IPS-15b (cell line): ENCODE measurements around the gene MYH10.

Experiments used
- H3K27me3 ChIP-seq: one replicate; pipeline ENCODE4 v1.6.1; 2013; ENCODE audit warnings: low read length; ENCODE audit not compliant: control insufficient read depth, insufficient read depth
- H3K36me3 ChIP-seq: one replicate; pipeline ENCODE4 v1.6.1; 2013; ENCODE audit warnings: low read length; ENCODE audit not compliant: control insufficient read depth, insufficient read depth
- H3K4me1 ChIP-seq: one replicate; pipeline ENCODE4 v1.6.1; 2013; ENCODE audit warnings: mild to moderate bottlenecking, low read length; ENCODE audit not compliant: control insufficient read depth, insufficient read depth
- H3K4me3 ChIP-seq: one replicate; pipeline ENCODE4 v1.5.1; 2013; ENCODE audit warnings: low read depth, low read length
- H3K9ac ChIP-seq: one replicate; pipeline ENCODE4 v1.6.1; 2013; ENCODE audit warnings: low read depth, mild to moderate bottlenecking, low read length
- H3K9me3 ChIP-seq: one replicate; pipeline ENCODE4 v1.6.1; 2013; ENCODE audit warnings: mild to moderate bottlenecking, low read length; ENCODE audit not compliant: control insufficient read depth, insufficient read depth

Gene MYH10

DNA sequence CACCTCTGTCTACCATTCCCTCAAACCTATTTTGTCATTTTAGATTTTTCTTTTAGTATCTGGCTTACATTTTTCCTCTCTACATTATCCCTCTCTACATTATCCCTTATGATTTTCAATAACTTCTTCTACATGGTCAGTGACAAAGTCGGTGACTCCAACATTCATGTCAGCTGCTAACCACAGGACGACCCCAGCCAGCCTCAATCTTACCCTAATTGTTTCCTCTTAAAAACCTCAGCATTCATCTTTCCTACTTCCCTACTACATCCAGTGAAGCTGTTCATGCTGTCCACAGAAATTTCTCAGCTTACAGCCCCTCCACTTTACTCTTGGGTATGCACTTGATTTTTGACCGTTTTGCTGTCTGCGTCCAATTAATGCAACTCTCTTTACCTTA, 8.3 kb downstream of the MYH10 start:
- Histone ChIP-seq H3K9ac (no peak overlapping the region), H3K9me3 (no peaks in the 10 kb centered on the region), H3K27me3 (no peaks in the 10 kb centered on the region), H3K4me3 (no peak overlapping the region), H3K4me1 (peaks cover 1% of the 10 kb centered on the region), H3K36me3 (no peaks in the 10 kb centered on the region)

DNA sequence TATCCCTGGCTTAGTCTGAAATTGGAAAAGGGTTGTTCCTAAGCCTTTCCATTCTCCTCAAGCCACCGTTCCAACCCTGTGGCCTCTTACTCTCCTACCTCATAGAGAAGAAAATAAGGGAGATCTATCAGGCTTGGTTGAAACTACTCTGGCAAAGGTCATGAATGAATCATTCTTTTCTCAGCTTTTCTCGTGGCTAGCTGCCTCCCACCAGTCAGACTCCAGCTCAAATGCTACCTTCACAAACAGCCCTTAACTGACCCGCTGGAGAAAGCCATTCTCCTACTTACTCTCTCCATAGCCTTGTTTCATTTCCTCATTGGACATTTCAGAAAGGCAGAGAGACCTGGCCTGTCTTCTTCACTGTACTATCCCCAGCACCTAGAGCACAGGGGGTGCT, 8.9 kb downstream of the MYH10 start:
- no peaks in the 10 kb centered on the region for H3K4me1 ChIP-seq
- no peaks in the 10 kb centered on the region for H3K36me3 ChIP-seq
- H3K27me3 ChIP-seq: no peaks in the 10 kb centered on the region
- H3K4me3 ChIP-seq: no peak overlapping the region
- no peak overlapping the region for H3K9ac ChIP-seq
- no peaks in the 10 kb centered on the region for H3K9me3 ChIP-seq

DNA sequence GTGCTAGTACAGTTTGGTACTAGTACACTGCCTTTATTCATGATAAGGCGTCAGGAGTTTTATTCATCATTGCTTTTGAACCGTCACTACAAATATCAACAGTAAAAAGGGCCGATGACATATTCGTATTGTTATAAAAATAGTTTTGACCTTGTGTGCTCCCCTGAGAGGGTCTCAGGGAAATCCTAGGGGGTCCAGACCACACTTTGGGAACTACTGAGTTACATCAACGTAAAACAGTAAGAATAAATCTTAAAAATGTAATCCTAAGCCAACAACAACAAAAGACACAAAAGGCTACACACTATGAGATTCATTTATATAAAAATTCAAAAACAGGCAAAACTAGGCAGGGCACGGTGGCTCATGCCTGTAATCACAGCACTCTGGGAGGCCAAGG, 11.2 kb downstream of the MYH10 start:
- H3K9me3 ChIP-seq: no peaks in the 10 kb centered on the region
- no peaks in the 10 kb centered on the region for H3K4me1 ChIP-seq
- no peak overlapping the region for H3K4me3 ChIP-seq
- H3K36me3 ChIP-seq: no peaks in the 10 kb centered on the region
- no peak overlapping the region for H3K9ac ChIP-seq
- no peaks in the 10 kb centered on the region for H3K27me3 ChIP-seq

DNA sequence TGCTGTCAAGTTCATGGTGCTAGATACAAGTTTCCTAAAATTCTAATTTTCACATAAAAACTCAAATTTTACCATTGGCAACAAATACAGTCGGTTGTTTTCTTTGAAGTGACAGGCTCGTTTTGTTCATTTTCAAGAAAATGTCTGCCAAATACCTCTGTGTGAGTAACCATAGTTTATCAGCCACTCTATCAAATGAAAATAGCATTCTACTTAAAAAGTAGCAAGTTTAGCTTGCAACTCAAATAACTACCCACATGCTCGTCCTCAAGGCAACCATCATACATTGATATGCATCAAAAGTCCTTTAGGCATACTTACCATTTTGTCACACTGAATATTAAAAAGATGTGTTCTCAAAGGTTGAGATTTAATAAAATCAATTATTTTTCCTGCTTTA, 11.7 kb downstream of the MYH10 start:
- Histone ChIP-seq H3K27me3 (no peaks in the 10 kb centered on the region), H3K4me3 (no peak overlapping the region), H3K9ac (no peak overlapping the region), H3K9me3 (no peaks in the 10 kb centered on the region), H3K4me1 (no peaks in the 10 kb centered on the region), H3K36me3 (no peaks in the 10 kb centered on the region)

DNA sequence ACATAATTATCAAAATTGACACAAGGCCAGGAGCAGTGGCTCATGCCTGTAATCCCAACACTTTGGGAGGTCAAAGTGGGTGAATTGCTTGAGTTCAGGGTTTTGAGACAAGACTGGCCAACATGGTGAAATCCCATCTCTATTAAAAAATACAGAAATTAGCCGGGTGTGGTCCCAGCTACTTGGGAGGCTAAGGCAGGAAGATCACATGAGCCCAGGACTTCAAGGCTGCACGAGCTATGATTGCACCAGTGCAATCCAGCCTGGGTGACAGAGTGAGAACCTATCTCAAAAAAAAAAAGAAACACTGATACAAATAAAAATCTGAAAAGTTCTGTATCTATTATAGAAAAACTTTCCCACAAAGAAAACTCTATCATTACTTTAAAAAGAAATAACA, 15.5 kb downstream of the MYH10 start:
- Histone ChIP-seq H3K4me3 (no peak overlapping the region), H3K36me3 (no peaks in the 10 kb centered on the region)

GRCh38 chr17:8611619-8612298, 18.8 kb downstream of the MYH10 start:
- Histone ChIP-seq H3K9me3 (no peaks in the 10 kb centered on the region), H3K4me3 (no peak overlapping the region), H3K36me3 (no peaks in the 10 kb centered on the region), H3K9ac (no peak overlapping the region), H3K4me1 (peaks cover under 1% of the 10 kb centered on the region), H3K27me3 (no peaks in the 10 kb centered on the region)

More for the DNA sequence above, 15.5 kb downstream of the MYH10 start:
- H3K4me1 ChIP-seq: no peaks in the 10 kb centered on the region
- H3K9ac ChIP-seq: no peak overlapping the region
- no peaks in the 10 kb centered on the region for H3K9me3 ChIP-seq
- H3K27me3 ChIP-seq: no peaks in the 10 kb centered on the region

GRCh38 chr17:8611137-8611536, 19.4 kb downstream of the MYH10 start:
- H3K9ac ChIP-seq: no peak overlapping the region

DNA sequence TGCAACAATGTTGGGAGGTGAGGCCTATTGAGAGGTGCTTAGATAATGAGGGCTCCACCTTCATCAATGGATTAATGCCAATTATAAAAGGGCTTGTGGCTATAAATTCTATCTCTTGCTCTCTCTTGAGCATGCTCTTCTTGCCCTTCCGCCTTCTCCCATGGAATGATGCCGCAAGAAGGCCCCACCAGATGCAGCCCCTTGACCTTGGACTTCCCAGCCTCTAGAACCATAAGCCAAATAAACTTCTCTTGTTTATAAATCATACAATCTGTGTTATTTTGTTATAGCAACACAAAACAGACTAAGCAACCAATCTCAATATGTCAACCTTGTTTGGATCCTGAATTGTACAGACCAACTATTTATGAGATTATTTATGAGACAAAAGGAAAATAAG, 20.0 kb downstream of the MYH10 start:
- Histone ChIP-seq H3K4me1 (peaks cover 3% of the 10 kb centered on the region), H3K36me3 (no peaks in the 10 kb centered on the region), H3K4me3 (no peak overlapping the region), H3K27me3 (no peaks in the 10 kb centered on the region), H3K9ac (no peak overlapping the region), H3K9me3 (no peaks in the 10 kb centered on the region)

More at GRCh38 chr17:8611137-8611536, 19.4 kb downstream of the MYH10 start:
- H3K27me3 ChIP-seq: no peaks in the 10 kb centered on the region
- H3K4me3 ChIP-seq: no peak overlapping the region
- H3K9me3 ChIP-seq: no peaks in the 10 kb centered on the region
- no peaks in the 10 kb centered on the region for H3K36me3 ChIP-seq
- peaks cover 3% of the 10 kb centered on the region for H3K4me1 ChIP-seq

DNA sequence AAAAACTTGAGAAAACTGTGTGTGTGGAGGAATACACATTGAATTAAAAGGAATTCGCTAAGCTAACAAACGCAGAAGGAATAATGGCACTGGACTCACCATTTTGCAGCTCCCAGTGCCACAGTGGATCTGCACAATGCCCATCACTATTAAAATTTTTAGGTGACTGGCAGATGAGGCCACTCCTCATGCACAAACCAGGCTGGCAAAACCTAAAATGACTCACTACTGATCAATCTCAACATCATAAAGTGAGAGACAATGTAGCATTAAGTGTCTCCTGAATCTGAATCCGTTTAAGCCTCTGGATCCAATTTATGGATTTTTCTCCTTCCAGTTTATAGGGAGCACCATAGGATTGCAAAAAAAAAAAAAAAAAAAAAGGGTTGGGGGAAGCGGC, 20.6 kb downstream of the MYH10 start:
- Histone ChIP-seq H3K9me3 (no peaks in the 10 kb centered on the region), H3K36me3 (no peaks in the 10 kb centered on the region), H3K27me3 (no peaks in the 10 kb centered on the region), H3K9ac (no peak overlapping the region), H3K4me1 (peaks cover 3% of the 10 kb centered on the region), H3K4me3 (no peak overlapping the region)

DNA sequence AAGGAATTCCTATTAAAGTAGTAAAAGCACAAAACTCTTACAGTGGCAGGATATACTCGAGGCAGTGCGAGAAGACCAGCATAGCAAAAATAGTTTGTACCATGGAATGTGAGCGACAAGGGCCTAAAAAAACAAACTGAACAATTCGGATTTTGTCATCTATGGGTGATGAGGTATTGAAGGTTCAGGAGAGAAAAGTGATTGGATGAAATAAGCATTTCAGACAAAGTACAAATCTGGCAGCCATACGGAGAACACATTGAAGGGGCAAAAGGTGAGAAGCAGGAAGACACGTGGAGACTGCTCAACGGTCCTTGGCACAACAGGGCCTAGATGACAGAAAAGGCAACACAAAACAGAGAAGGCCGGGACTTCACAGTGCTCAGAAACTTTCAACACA, 22.5 kb downstream of the MYH10 start:
- Histone ChIP-seq H3K4me3 (no peak overlapping the region), H3K36me3 (no peaks in the 10 kb centered on the region), H3K9ac (no peak overlapping the region), H3K9me3 (no peaks in the 10 kb centered on the region), H3K27me3 (no peaks in the 10 kb centered on the region), H3K4me1 (peaks cover 3% of the 10 kb centered on the region)

- H3K9me3 ChIP-seq: no peaks in the 10 kb centered on the region
- H3K36me3 ChIP-seq: no peaks in the 10 kb centered on the region
- H3K4me1 ChIP-seq: peaks cover 3% of the 10 kb centered on the region
- no peak overlapping the region for H3K4me3 ChIP-seq
- H3K9ac ChIP-seq: no peak overlapping the region
- H3K27me3 ChIP-seq: no peaks in the 10 kb centered on the region
Observed at GRCh38 chr17:8606401-8606800, 24.1 kb downstream of the MYH10 start.

GRCh38 chr17:8602679-8603078, 27.8 kb downstream of the MYH10 start:
- Histone ChIP-seq H3K9me3 (no peaks in the 10 kb centered on the region), H3K27me3 (no peaks in the 10 kb centered on the region), H3K36me3 (no peaks in the 10 kb centered on the region)

More at GRCh38 chr17:8602679-8603078, 27.8 kb downstream of the MYH10 start:
- Histone ChIP-seq H3K9ac (no peak overlapping the region), H3K4me3 (no peak overlapping the region), H3K4me1 (peaks cover 3% of the 10 kb centered on the region)
